HG03045 (cell line): Measurements from ENCODE around the gene MAG.

Experiments
- ATAC-seq: cut with Tn5 transposase; IDR thresholded peaks from one replicate; pipeline ENCODE4 v1.9.1; 2021; ENCODE audit warnings: mild to moderate bottlenecking, moderate library complexity; ENCODE audit not compliant: unreplicated experiment

The MAG gene

DNA sequence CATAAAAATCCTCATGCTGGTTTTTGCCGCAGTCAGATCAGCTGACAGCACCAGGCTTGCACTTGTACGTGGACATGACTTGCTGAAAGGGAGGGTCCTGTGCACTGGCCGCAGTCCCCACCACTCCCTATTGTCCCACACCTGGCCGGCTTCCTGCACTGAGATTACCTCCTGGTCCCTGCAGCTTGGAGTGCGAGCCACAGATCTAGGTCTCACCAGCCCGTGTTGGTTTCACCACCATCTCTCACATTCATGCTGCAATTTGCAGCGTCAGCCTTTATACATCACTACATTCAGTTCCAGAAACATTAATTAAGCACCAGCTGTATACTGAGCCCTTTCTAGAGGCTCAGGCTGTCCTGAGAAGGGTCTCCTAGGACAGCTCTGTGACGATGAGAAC, 22.1 kb downstream of the MAG start:
- no peak for ATAC-seq

DNA sequence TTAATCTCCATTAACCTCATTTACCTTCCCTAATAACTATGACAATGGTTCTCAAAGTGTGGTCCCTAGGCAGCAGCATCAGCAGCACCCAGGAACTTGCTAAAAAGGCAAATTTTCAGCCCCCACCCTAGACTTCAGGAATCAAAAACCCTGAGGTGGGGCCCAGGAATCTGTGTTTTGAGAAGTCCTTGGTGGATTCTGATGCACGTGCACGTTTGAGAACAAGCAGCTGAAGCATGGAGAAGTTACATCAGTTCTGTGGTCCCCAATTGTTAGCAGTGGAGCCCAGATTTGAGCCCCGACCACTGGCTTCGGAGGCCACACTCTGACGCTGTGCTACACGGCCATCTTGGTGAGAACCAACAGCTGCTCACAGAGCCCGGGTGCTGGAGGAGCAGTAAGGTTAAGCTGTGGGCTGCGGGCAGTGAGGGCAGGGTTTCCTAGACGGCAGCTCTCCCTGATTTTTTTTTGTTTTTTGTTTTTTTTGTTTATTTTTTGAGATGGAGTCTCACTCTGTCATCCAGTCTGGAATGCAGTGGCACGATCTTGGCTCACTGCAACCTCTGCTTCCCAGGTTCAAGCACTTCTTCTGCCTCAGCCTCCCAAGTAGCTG, 23.0 kb downstream of the MAG start:
- no peak for ATAC-seq

DNA sequence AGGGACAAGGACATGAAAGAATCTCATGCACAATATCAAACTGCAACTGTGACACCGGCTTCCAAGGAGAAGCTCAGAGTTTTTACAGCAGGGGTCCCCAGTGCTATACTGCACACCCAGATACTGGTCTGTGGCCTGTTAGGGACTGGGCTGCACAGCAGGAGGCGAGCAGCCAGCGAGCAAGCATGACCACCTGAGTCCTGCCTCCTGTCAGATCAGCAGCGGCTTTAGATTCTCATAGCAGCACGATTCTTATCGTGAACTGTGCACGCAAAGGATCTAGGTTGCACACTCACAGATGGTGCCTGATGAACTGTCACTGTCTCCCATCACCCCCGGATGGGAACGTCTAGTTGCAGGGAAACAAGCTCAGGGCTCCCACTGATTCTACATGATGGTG, 23.9 kb downstream of the MAG start:
- no peak for ATAC-seq

DNA sequence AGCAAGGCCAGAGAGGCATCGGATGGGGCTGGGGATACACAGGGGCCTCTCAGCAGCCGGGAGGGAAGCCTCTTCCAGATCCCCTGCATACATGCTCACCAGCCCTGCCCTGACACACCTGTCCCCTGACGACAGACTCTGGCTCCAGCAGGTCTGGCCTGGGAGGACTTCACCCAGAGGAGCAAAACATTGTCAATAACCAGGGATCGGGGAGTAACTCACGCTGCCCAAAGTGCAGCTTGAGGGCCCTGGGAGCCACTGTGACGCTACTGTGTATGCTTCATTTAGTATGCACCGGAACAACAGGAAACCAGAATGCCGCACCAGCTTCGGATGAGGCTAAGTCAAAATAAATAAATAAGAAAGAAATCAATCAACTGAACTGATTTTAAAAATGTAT, 24.6 kb downstream of the MAG start:
- no peak for ATAC-seq

DNA sequence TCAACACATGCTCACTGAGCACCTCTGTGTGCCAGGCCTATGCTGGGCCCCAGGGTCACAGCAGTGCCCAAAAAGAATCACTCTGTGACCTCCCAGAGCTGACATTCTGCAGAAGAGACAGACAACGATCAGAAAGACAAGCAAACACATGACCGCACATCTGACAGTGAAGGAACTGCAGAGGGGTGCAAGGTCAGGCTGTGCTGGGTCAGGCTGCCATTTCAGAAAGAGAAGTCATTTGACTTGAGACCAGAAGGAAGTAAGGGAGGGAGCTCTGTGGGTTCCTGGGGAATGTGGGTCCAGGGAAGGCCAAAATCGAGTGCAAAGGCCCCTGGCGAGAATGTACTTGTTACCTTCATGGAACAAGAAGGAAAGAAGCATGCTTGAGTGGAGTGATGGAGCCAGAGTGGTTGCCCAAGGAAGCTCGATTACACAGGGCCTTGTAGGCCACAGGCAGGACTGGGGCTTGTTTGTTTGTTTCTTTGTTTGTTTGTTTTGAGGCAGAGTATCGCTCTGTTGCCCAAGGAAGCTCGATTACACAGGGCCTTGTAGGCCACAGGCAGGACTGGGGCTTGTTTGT, 25.6 kb downstream of the MAG start:
- no peak for ATAC-seq

DNA sequence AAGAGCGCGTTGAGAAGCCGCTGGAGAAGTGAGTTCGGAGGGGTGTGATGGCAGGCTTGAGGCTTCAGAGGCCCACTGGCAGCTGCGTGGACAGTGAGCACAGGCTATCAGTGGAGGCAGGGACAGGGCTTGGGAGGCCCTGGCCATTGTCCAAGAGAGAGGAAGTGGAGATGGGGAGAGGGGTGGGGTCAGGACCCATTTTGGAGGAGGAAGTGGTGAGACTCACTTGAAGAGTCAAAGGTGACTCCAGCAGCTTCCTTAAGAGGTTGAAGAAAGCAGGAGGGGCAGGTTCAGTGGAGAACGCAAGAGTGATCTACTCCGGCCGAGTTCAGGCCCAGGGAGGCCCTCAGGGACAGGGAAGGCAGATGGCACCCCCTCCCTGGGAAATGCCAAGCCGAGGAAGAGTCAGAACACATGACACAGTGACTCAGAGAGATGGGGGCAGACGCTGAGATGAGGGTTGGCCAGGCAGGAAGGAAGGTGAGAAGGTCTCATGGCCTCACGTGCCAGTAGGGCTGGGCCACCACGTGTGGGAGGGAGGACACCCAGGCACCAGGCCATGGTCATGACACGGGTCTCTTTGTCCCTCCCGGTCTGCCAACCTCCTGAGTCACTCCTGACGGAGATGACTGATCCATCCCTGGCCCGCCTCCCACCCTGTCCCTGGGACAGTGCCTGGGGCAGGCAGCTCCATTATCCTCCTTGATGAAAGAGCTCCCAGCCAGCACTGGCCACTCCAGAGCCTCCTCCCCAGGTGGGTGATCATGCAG, 26.9 kb downstream of the MAG start:
- no peak for ATAC-seq

DNA sequence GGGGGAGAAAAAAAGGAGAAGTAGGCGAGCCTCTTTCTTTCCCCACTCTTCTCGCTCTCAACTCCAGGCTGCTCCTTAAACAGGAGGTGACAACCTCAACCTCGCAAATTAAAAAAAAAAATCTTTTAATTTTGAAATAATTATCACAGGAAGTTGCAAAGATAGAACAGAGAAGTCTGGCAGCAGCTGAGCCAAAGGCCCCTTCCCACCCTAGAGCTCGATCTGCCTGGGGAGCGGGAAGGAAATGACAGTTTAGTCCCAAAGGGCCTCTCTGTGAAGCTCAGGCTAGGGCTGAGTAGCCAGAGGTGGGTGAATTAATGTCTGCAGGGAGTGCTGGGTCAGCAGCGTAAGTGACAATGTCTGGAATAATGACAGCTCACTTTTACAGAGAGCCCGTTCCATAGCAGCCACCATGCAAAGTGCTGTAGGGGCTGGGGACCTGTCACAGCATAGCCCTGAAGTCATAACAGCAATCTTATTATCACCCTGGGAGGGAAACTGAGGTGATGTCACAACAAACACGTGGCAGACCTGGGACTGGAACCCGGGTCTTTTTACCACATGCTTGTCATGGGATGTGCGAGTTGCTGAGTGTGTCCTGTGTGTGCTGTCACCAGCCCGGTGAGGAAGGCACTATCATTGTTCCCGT, 28.2 kb downstream of the MAG start:
- ATAC-seq: no peak

DNA sequence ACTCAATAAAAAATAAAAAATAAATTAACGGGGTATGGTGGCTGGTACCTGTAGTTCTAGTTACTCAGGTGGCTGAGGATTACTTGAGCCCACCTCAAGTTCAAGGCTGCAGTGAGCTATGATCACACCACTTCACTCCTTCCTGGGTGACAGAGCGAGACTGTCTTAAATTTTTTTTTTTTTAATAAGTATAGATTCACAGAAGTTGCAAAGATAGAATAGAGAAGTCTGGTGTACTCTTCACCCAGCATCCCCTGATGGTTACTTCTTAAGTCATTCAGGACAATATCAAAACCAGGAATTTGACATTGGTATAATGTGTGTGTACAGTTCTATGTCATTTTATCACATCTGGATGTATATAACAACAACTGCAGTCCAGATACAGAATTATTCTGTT, 29.3 kb downstream of the MAG start:
- ATAC-seq: no peak

DNA sequence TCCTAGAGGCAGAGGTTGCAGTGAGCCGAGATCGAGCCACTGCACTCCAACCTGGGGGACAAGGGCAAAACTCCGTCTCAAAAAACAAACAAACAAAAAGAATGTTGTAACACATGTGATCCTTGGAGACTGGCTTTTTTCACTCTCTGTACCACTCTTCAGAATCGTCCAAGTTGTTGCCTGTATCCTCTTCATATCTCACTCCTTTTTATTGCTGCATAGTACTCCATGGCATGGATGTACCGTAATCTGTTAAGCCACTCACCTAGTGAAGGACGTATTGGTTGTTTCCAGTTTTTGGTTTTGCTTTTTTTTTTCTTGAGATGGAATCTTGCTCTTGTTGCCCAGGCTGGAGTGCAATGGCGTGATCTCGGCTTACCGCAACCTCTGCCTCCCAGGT, 30.1 kb downstream of the MAG start:
- no peak for ATAC-seq

DNA sequence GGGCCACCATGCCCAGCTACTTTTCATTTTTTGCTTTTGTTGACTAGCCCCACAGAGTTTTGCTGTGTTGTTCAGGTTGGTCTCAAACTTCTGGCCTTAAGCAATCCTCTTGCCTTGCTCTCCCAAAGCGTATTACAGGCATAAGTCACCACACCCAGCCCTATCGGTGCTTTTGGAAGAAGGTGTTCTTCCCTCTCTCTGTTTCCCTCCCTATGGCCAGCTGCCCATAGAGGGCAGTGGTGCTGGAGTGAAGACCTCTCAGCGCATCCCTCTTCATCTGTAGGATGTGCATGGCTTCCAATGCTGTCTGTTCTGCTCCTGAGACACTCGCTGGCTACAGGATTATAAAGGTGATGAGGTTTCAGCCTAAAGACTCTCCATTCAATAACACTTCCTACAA, 35.7 kb downstream of the MAG start:
- ATAC-seq: no peak

DNA sequence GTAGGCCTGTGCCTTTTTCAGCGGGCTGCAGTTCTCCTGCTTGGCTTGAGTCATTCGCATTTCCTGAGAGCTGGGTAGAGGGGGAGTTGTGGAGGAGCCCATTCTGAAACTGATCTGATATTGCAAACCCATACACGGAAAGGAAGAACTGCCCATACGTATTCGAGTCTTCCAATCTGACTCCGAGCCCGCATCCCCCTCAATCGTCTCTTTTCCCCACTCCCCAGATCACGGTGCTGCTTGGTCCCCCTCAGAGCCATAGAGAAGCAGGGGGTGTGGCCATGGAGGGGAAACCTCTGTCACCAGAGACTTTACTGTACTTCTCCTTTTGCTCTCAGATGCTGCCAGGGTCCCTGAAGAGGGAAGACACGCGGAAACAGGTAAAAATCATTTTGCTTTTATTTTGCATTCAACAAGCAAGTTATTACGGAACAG, 36.9 kb downstream of the MAG start, which contains the start of gene CD22:
TSS of gene CD22 (plus strand) at position 337 of the 435 bp plus-strand sequence. CDS start 2,854 bp downstream, outside the sequence.
- no peak for ATAC-seq

DNA sequence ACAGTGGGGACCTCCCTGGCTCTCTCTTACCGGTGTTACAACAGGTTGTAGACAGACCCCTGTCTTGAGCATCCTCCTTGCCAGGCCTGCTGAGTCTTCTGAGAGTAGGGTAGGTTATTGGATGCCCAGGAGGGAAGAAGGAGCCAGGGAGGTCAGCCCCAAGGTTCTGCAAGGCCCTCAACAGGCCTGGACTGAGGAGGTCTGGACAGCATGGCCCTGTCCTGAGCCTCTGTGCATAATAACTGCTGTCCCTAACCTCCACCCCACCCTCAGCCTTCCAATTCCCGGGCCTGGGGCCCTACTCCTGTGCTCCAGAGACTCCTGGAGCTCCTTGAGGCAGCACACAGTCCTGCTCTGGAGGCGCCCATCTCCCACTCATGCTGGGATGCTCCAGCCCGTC, 37.4 kb downstream of the MAG start:
- no peak for ATAC-seq

DNA sequence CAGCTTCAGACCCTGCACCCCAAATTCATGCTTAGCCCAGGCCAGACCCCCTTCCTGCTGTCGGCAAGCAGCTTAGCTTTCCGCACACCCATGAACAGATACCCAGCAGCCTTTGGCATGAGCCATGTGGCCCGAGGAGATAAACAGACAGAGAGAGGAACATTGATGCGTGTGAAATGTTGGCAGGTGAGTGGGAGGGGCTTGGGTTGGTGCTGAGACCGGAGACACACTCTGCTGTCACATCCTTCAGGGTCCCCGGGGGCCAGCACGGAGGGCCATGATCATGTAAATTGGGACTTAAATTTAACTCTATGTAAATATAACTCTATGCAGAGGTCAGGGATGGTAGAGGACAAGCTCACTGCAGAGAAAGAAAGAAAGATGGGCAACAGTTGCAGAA, 38.5 kb downstream of the MAG start:
- no peak for ATAC-seq

DNA sequence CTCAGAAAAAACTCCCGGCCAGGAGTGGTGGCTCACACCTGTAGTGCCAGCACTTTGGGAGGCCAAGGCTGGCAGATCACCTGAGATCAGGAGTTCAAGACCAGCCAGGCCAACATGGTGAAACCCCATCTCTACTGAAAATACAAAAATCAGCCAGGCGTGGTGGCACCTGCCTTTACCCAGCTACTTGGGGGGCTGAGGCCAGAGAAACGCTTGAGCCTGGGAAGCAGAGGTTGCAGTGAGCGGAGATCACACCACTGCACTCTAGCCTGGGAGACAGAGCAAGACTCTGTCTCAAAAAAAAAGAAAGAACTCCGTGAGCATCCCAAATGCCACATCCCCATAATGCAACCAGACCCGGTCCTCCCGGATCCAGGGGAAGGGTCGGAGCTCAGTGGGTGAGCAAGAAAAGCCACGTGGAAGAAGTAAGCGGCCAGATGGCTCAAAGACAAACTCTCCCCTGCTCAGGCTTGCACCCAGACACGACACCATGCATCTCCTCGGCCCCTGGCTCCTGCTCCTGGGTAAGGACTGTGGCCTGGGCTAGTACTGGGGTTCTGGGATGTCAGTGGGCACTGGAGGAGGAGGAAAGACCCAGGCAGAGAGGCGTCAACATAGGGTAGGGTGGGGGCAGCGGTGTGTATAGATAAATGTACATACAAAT, 39.7 kb downstream of the MAG start:
- ATAC-seq: no peak

DNA sequence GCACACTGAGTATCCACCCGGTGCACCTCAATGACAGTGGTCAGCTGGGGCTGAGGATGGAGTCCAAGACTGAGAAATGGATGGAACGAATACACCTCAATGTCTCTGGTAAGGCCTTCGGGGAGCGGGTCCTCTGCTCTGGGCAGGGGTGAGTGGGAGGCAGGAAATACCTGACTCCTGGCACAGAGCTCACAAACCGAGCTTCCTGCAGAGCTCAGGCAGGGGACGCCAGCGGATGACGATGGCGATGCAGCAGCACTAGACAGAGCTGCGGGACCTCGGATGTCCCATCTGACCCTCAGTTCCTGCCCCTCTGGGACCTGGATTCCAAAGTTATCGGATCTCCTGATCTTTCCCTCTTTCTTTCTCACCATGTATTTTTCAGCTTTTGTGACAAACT, 40.9 kb downstream of the MAG start:
- ATAC-seq: no peak

DNA sequence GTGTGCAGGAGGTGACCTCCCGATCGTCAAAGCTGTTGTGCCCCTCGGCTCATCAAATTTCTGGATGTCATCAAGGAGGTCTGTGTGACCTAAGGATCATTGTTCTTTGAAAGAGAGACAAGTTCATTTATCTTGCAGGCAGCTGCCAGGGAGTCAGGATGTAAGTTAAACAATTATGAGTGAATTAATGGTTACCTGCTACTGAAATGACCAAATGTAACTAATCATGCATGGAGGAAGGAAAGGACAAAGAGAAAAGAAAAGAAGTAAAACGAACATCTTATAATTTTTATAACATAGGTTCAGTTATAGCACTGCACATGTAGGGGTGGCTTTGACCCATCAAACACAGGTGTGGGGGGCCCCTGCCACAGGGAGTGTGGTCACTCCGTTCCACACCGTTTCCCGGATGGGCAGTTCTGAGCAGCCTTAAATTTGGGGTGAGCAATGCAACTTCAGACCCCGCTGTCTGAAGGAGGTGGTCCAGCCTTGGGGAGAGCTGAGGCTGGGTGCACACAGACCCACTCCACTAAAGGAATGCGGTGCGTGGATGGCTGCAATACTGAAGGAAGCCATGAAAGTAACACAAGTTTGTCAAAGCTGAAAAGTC, 42.3 kb downstream of the MAG start:
- ATAC-seq: no peak

DNA sequence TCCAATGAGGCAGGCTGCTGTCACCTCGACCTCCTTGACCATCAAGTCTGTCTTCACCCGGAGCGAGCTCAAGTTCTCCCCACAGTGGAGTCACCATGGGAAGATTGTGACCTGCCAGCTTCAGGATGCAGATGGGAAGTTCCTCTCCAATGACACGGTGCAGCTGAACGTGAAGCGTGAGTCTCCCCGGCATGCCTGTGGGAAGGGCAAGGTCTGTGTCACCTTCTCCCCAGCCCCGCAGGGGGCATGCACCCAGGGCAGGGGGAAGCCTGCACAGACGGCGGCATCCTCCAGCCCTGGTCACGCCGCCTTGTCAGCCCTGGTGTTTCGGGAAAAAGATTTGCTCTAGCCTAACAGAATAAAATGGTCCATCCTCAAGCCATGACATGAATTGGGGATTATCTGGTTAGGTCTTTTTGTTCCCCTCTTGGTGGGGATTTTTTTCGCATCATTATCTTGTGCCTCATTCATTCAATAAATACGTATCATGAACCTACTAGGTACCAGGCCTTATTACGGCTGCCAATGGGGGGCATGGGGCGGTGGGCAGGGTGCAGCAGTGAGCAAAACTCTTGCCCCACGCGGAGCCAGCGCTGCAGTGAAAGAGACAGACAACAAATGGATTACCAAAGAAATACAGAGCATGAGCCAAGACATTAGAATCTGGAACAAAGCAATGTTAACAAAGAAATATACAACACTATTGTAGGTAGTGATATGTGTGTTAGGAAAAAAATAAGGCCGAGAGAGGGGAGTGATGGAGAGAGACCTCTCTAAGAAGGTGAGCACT, 44.4 kb downstream of the MAG start:
- no peak for ATAC-seq

DNA sequence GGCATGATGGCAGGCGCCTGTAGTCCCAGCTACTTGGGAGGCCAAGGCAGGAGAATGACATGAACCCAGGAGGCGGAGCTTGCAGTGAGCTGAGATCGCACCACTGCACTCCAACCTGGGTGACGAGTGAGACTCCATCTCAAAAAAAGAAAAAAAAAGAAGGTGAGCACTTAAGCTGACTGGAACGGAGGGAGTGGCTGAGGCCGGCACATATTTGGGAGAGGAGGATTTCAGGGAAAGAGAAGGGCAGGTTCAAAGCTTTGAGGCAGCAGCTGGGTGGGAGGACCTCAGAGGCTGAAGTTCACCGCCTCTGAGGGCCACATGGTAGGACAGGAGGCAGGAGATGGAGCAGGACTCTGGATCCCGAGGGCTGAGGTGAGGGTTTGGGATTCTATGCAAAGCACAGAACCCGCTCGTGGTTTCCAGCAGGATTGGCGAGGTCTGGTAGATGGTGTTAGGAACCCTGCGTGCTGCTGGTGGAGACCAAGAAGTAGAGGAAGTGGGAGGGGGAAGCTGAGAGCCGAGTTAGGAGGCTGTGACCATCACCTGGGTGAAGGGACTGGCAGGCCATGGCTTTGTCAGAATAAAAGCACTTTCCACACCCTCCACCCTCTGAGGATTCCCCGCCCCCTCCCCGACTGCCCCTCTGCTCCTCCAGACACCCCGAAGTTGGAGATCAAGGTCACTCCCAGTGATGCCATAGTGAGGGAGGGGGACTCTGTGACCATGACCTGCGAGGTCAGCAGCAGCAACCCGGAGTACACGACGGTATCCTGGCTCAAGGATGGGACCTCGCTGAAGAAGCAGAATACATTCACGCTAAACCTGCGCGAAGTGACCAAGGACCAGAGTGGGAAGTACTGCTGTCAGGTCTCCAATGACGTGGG, 45.4 kb downstream of the MAG start:
- no peak for ATAC-seq

DNA sequence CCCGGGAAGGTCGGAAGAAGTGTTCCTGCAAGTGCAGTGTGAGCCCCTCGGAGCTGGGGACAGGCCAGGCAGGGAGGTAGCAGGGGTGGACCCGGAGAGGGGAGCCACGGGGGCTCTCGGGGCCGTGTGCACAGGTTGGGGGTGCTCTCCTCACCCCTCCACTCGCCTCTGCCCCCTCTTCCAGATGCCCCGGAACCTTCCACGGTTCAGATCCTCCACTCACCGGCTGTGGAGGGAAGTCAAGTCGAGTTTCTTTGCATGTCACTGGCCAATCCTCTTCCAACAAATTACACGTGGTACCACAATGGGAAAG, 46.0 kb downstream of the MAG start:
- ATAC-seq: no peak
